ENCODE data around the gene ZBP1. TPM values are rescaled to one million over a fixed set of nuclear protein-coding genes. Genes with fewer than 3 reads are reported as not detected.
A peak's percentile ranks its signal among the peaks of the same experiment; 100 is the strongest.

The ZBP1 gene
- total RNA-seq, 1 experiment from 2014 or later: not detected

DNA sequence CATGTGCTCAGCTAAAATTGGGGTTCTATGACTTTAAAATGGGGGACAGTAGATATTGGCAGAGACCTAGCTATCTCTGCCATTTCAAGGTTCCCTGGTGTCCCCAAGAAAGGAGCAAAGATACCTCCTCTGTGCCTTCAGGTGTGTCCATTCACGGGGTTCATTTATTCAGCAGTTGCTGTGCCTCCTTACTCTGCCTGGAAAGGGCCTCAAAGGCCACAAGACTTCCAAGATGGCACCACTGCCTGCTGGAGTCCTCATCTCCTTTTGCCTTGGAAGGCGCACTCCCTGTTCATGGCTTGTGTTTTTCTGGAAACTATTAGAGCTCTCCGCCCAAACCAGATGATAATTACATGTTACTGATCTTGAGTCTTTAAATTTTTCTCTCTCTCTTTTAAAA, 3.9 kb upstream of the ZBP1 start (continued):
- TF ChIP-seq, protein P1, sequence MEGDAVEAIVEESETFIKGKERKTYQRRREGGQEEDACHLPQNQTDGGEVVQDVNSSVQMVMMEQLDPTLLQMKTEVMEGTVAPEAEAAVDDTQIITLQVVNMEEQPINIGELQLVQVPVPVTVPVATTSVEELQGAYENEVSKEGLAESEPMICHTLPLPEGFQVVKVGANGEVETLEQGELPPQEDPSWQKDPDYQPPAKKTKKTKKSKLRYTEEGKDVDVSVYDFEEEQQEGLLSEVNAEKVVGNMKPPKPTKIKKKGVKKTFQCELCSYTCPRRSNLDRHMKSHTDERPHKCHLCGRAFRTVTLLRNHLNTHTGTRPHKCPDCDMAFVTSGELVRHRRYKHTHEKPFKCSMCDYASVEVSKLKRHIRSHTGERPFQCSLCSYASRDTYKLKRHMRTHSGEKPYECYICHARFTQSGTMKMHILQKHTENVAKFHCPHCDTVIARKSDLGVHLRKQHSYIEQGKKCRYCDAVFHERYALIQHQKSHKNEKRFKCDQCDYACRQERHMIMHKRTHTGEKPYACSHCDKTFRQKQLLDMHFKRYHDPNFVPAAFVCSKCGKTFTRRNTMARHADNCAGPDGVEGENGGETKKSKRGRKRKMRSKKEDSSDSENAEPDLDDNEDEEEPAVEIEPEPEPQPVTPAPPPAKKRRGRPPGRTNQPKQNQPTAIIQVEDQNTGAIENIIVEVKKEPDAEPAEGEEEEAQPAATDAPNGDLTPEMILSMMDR (IDR thresholded peaks at IDR 0.05 in 2 of 3, conservative IDR thresholded peaks at IDR 0.05 in 1 of 3; ENCODE audit: borderline replicate concordance in 1 of 3, insufficient read depth in 1 of 3, low read depth in 2 of 3, low read length in 2 of 3): no peak
- no peak for TF ChIP-seq SRF (IDR thresholded peaks at IDR 0.05; ENCODE audit: low read depth)

DNA sequence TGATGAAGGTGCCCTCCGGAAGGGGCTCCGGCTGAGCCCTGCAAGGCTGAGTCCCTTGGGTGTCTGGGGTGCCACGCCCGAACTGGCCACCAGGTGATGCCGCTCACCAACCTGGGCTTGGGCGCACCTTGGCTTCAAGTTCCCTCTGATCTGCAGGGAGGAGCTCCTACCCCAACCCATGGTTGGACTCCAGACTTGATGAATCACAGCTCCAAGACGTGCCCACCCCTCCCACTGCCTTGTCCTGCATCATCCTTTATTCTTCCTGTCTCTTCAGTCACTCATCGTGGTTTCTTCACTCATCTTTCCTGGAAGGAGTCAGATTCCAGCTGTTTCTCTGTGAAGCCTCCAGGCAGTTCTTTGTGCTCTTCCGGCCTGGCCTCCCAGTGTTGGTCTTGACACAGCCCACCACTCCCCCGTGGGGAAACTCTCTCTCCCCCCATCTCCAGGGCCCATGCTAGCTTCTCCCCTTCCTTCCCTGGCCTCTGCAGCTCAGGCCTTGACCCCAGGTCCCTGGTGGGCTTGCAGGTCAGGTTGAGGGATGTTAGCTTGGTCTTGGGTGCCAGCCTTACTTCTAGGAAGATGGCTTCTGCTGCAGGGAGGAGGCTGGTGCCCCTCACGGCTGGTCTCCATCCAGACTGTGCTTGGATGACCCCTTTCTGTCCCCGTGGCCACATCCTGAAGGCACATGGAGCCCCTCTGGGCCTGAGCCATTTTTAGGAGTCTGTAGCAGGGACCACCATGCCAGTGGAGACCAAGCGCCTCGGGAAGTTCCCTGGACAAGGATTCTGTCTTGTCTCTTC, 2.6 kb upstream of the ZBP1 start:
- intact Hi-C loops (cut with micrococcal nuclease): loop anchor here (1.0 to 10.0 kb wide), 3 partner anchors 465 to 582 kb away; no protein-coding TSS in a partner anchor
- BruUV-seq (replicated peaks): no TSS peak
- ATAC-seq (peak; percentile 94), DNase-seq (ENCODE audit: low read depth, low spot score) (peak; percentile 45)
- no peak overlapping the region for H3K27ac ChIP-seq (ENCODE audit: low read depth, low read length)
- ChIA-PET RAD21 (ENCODE audit: low non-redundant PET in 1 of 2, low total read pairs in 2 of 2, uncharacterized antibody in 2 of 2, unreplicated experiment in 2 of 2) (interaction anchor here (0.6 to 1.0 kb wide), 5 partner anchors 26 to 585 kb away, joined by 3 to 5 read pairs (median 3); no protein-coding TSS in a partner anchor), CTCF (interaction anchor here (0.7 to 3.1 kb wide), 16 partner anchors 10 to 588 kb away, joined by 3 to 23 read pairs (median 4); no protein-coding TSS in a partner anchor), POLR2A (interaction anchor here (1.1 kb wide), 1 partner anchor 464 kb away, joined by 3 read pairs; no protein-coding TSS in a partner anchor)
- H3K36me3 ChIP-seq (ENCODE audit: control insufficient read depth in 1 of 2, insufficient read depth in 2 of 2, low read length in 2 of 2): no peaks in the 10 kb centered on the region
- no peak overlapping the region for H2AFZ ChIP-seq (ENCODE audit: low read depth, low read length, poor library complexity, severe bottlenecking)
- no peaks in the 10 kb centered on the region for H4K20me1 ChIP-seq (ENCODE audit: insufficient read depth)
- peaks cover 6 to 14% of the 10 kb centered on the region in 2 experiments for H3K4me1 ChIP-seq (ENCODE audit: control insufficient read depth in 1 of 2, insufficient read depth in 2 of 2, low read length in 2 of 2)
- no peak overlapping the region for H3K4me3 ChIP-seq (replicated peaks in 1 of 2; ENCODE audit: low read depth in 1 of 2, low read length in 2 of 2)
- peaks cover 24% of the 10 kb centered on the region; the same call in 1 of the 2 replicates for H3K27me3 ChIP-seq (ENCODE audit: insufficient read depth, low read length)
- H3K9ac ChIP-seq (ENCODE audit: low read length): no peak overlapping the region
- no peaks in the 10 kb centered on the region for H3K79me2 ChIP-seq (ENCODE audit: insufficient read depth, low read length)
- no peaks in the 10 kb centered on the region for H3K9me2 ChIP-seq (ENCODE audit: insufficient read depth)
- no peaks in the 10 kb centered on the region for H3K9me3 ChIP-seq (ENCODE audit: control insufficient read depth in 1 of 2, insufficient read depth in 1 of 2, low read depth in 1 of 2, low read length in 2 of 2)
- no peak overlapping the region for H3K4me2 ChIP-seq (ENCODE audit: low read length)
- no peak for TF ChIP-seq FOSL1 (IDR thresholded peaks at IDR 0.05; ENCODE audit: low read depth)
- TF ChIP-seq ZFX (IDR thresholded peaks at IDR 0.05): no peak
- no peak for TF ChIP-seq CEBPB (IDR thresholded peaks at IDR 0.05; ENCODE audit: low read depth)
- TF ChIP-seq, protein P2, sequence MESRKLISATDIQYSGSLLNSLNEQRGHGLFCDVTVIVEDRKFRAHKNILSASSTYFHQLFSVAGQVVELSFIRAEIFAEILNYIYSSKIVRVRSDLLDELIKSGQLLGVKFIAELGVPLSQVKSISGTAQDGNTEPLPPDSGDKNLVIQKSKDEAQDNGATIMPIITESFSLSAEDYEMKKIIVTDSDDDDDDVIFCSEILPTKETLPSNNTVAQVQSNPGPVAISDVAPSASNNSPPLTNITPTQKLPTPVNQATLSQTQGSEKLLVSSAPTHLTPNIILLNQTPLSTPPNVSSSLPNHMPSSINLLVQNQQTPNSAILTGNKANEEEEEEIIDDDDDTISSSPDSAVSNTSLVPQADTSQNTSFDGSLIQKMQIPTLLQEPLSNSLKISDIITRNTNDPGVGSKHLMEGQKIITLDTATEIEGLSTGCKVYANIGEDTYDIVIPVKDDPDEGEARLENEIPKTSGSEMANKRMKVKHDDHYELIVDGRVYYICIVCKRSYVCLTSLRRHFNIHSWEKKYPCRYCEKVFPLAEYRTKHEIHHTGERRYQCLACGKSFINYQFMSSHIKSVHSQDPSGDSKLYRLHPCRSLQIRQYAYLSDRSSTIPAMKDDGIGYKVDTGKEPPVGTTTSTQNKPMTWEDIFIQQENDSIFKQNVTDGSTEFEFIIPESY (IDR thresholded peaks at IDR 0.05; ENCODE audit: extremely low read depth, insufficient replicate concordance, low read length): no peak
- TF ChIP-seq RAD21 (IDR thresholded peaks at IDR 0.05; ENCODE audit: low read depth): peak; percentile 81
- no peak for TF ChIP-seq EZH2 (IDR thresholded peaks at IDR 0.05)
- no peak for TF ChIP-seq ELF1 (IDR thresholded peaks at IDR 0.05; ENCODE audit: borderline replicate concordance, low read depth)
- TF ChIP-seq SIN3A (IDR thresholded peaks at IDR 0.05; ENCODE audit: low read depth): no peak
- no peak for TF ChIP-seq POLR2AphosphoS5 (IDR thresholded peaks at IDR 0.05; ENCODE audit: low read depth, low read length)
- no peak for TF ChIP-seq EGR1 (IDR thresholded peaks at IDR 0.05; ENCODE audit: low read depth)
- TF ChIP-seq POLR2A (IDR thresholded peaks at IDR 0.05; ENCODE audit: borderline replicate concordance, extremely low read depth, insufficient read depth, insufficient read length): no peak
- TF ChIP-seq, protein P1 (IDR thresholded peaks at IDR 0.05 in 2 of 3, conservative IDR thresholded peaks at IDR 0.05 in 1 of 3; ENCODE audit: borderline replicate concordance in 1 of 3, insufficient read depth in 1 of 3, low read depth in 2 of 3, low read length in 2 of 3): peak; percentile 67 to 97 (median 90)
- TF ChIP-seq, protein P3, sequence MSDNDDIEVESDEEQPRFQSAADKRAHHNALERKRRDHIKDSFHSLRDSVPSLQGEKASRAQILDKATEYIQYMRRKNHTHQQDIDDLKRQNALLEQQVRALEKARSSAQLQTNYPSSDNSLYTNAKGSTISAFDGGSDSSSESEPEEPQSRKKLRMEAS (IDR thresholded peaks at IDR 0.05): no peak
- TF ChIP-seq CBX3 (IDR thresholded peaks at IDR 0.05; ENCODE audit: low read depth): no peak
- TF ChIP-seq EZH2phosphoT487 (IDR thresholded peaks at IDR 0.05; ENCODE audit: borderline replicate concordance): no peak
- no peak for TF ChIP-seq JUND (IDR thresholded peaks at IDR 0.05)
- no peak for TF ChIP-seq SRF (IDR thresholded peaks at IDR 0.05; ENCODE audit: low read depth)
- TF ChIP-seq ZNF274 (IDR thresholded peaks at IDR 0.05; ENCODE audit: low read depth, low read length): no peak

All from HCT116 (cell line).